HG03064 (cell line): Measurements from ENCODE around the gene LRMDA.
"Not testable (repeated sequence)": the region's sequence is repeated elsewhere in the genome, so short reads cannot be mapped to it uniquely, and the experiment has no call there.

Experiments
- ATAC-seq: cut with Tn5 transposase; IDR thresholded peaks from one replicate; pipeline ENCODE4 v1.9.1; 2021; ENCODE audit warnings: low read depth; ENCODE audit not compliant: unreplicated experiment

LRMDA gene

DNA sequence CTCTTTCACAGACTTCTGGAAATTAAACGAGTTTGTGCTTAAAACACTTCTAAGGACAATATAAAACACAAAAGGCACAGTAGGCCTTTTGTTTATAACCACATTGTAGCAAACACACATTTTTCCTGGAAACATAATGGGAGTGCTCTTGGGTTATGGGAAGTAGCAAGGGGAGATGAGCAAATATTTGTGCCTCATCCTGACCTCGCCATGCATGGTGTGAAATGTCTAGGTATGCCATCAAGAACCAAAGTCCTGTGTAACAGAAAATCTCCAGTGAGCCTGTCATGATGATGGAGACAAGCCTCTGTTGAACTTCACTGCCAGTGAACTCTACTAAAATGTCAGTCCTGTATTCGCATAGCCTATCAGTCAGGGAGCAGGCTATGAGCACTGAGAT, 1029.6 kb downstream of the LRMDA start:
- no peak for ATAC-seq

DNA sequence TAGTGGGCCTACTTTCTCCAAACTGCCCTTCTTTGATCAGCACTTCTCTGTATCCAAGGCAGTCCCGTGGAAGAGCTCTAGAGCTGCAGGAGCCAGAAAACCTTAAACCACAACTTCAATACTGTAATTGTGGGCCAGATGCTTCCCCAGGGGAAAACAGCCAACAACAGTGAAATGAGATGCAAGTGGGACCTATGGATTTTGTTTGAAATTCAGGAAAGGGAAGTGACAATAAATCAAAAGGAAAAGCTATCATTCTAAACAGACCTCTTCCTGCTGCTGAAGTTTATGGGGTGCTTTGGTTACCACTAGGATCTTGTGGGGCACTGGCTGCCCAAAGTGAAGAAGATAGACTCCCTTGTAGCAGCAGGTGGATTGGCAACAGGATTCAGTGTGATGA, 1031.7 kb downstream of the LRMDA start:
- no peak for ATAC-seq

DNA sequence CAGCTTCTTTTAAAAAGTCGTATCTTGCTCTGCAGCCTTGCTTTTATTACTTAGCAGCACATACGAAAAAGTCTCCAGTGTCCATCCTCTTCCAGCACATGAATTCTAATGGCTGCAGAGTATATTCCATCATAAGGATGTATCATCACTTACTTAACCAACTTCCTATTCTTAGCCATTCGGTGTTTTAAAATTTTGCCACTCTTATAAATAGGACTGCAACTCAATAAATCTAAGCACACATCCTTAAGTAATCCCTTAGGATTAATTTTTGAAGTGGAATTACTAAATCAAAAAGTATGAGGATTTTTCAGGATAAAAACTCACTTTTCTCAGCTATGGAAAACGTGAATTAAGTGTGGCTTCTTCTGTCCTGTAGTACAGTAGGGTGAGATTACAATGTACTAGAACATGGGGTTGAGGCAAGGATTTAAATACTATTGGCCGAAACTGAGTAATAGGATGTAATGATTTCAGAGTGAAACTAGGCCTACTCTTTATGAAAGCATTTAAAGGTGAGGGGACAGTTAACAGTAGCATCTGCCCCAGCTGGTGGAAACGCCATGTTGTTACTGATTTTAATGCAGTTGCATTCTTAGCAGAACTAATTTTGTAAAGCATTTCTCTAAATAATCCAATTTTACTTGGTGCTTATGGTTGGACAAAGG, 1035.5 kb downstream of the LRMDA start:
- no peak for ATAC-seq

DNA sequence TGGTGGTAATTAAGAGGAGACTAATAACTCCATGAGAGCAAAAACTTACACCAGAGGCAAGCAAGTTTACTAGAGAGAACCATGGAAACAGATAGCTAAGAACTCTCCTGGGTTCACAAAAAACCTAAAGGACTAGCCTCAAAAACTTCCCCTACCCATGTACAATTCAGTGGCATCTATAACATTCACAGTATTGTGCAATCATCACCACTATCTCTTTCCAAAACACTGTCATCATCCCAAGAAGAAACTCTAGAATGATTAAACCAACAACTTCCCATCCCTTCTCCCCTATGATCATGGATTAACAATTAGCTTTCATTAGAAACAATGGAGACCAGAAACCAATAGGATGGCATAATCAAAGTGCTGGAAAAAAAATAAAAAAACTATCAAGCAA, 1038.3 kb downstream of the LRMDA start:
- ATAC-seq = no peak

DNA sequence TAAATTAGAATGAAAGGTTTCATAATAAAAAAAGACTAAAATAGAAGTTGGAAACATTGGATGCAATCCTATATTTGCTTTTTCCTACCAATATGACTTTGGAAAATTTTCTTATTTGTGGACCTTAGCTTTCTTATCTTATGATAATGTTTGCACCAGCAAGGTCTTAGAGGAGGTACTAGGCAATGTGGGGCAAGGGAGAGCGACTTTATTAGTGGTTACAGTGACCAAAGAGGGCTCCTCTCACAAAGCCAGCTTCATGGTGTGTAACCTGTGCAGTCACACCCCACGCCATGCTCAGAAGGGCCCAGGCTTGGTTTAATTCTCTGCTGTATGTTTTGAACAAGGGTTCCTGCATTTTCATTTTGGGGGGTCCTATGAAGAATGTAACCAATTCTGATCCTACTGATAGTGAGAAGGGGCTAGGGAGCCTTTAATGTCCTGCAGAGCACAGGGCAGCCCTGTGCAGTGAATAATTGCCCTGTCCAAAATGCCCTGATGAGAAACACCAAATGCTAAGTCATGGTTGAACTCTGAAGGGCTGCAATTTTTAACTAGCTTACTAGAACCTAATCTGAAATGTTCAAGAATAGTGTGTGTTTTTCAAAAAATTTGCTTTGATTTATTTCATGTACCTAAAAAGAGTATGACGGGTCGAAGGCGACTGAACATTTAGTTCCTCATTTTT, 1047.8 kb downstream of the LRMDA start:
- no peak for ATAC-seq

DNA sequence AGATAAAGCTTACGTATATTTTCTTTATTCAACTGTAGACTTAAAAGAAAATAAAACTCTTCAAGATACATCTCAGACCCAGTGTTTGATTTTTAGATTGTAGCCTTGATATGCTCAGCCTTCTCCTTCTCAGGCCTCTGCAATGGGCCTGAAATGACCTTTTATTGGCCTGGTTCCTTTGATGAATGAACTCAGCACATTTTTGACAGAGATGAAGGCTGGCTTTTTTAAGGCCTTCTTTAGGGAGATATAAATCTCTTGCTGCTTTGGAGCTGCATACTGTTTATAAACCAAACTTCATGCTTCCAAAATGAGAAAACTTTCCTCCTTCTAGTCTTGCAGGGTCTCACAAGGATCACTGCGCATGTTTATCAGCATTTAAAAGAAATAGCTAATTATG, 1049.8 kb downstream of the LRMDA start:
- no peak for ATAC-seq

DNA sequence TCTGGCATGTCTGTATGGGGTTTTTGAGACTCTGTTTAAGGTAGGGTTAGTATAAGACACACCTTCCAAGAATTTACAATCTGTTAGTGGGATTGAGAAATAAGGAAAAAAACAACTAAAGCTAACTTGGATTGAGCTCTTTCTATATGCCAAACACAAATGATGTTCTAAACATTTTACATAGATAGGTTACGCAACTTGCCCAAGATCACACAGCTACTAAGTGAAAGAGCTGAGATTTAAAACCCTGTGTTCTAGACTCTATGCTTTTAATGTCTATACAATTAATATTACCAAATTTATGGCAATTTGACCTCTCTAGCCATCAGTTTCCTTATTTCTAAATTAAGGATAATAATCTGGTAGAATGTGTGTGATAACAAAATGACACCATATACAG, 1056.2 kb downstream of the LRMDA start:
- ATAC-seq = no peak

DNA sequence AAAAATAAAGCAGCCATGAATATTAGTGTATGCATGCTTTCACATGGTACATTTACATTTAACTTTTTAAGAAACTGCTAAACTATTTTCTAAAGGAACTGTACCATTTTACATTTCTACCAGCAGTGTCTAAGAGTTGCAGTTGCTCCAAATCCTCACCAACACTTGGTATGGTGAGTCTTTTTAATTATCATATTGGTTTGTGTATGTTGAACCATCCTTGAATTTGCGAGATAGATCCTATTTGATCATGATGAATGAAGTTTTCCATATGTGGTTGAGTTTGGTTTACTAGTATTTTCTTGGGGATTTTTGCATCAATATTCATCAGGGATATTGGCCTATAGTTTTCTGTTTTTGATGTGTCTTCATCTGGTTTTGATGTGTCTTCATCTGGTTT, 1057.2 kb downstream of the LRMDA start:
- no peak for ATAC-seq

DNA sequence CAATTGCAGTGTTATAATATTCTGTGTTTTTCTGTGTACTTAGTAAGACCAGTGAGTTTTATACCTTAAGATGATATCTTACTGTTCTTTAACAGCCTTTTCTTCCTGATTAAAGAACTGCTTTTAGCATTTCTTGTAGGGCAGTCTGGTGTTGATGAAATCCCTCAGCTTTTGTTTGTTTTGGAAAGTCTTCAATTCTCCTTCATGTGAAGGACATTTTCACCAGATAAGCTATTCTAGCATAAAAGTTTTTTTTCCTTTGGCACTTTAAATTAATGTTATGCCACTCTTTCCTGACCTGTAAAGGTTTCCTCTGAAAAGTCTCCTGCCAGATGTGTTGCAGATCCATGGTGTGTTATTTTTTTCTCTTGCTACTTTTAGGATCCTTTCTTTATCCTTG, 1059.8 kb downstream of the LRMDA start:
- ATAC-seq = no peak

DNA sequence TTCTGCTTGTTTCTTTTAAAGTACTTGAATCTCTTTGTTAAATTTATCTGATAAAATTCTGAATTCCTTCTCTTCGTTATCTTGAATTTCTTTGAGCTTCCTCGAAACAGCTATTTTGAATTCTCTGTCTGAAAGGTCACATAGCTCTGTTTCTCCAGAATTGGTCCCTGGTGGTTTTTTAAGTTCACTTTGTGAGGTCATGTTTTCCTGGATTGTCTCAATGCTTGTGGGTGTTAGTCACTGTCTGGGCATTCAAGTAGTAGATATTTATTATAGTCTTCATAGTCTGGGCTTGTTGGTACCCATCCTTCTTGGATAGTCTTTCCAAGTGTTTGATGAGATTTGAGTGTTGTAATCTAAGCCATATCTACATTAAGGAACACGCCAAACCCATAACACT, 1060.6 kb downstream of the LRMDA start:
- ATAC-seq = no peak

DNA sequence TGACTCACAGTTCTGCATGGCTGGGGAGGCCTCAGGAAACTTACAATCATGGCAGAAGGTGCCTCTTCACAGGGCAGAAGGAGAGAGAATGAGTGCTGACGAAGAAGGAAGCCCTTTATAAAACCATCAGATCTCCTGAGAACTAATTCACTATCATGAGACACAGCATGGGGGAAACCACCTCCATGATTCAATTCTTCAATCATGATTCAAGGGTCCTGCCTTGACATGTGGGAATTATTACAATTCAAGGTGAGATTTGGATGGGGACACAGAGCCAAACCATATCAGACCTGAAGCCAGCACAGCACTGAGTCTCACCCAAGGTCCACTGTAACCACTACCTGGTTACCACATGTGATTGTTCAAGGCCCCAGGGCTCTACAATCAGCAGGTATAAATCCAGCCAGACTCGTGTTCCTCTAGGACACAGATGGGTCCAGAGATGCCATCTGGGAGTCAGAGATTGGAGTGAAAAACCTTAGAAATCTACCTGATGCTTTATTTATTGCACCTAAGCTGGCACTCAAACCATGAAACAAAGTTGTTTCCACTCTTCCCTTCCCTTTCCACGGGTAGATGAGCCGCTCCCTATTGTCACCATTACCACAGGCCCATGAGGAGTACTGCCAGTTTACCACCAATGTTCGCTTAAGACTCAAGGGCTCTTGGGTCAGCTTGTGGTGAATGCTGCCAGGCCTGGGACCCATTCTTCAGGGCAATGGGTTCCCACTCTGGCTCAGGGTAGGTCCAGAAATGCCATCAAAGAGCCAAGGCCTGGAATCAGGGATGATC, 1061.5 kb downstream of the LRMDA start:
- no peak for ATAC-seq

DNA sequence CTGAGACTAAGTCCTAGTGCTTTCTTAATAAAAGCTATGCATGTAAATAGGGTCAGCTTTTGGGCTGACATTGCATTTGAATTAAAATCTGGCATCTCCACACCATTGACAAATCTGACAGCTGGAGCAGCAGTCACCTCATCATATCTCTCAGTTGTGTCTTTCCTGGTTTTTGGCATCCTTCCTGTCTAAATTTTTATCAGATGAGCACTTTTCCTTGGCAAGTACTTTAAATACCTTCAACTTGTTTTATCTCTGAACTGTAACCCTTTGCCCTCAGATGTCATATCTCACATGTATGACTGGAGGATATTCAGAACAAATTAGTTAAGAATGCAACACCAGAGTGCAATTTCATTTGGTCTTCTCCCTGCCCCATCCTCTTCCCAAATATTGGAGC, 1066.2 kb downstream of the LRMDA start:
- ATAC-seq = no peak

DNA sequence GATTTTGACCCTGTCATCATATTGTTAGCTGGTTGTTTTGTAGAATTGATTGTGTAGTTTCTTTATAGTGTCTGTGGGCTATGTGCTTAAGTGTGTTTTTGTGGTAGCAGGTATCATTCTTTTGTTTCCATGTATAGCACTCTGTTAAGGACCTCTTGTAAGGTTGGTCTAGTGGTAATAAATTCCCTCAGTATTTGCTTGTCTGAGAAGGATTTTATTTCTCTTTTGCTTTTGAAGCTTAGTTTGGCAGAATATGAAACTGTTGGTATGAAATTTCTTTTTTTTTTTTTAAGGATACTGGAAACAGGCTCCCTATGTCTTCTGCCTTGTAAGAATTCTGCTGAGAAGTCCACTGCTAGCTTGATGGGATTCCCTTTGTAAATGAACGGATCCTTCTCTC, 1073.4 kb downstream of the LRMDA start:
- no peak for ATAC-seq

DNA sequence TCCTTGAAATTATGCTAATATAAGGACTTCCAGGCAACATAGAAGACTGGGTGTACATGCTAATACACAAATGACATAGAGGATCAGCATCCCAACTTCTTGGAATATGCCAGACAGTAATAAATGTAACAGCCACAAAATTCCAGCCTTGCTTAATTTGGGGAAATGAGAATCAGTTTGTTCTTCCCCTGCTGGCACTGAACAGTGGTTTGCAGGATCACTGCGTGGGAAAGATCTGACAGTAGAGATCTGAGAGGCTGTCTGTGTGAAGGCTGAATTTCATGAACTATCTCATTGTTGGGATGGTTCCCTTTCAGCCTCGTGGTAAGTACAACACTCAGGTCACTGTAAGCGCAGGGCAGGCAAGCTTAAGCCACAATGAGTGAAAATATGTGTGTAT, 1078.0 kb downstream of the LRMDA start:
- no peak for ATAC-seq

DNA sequence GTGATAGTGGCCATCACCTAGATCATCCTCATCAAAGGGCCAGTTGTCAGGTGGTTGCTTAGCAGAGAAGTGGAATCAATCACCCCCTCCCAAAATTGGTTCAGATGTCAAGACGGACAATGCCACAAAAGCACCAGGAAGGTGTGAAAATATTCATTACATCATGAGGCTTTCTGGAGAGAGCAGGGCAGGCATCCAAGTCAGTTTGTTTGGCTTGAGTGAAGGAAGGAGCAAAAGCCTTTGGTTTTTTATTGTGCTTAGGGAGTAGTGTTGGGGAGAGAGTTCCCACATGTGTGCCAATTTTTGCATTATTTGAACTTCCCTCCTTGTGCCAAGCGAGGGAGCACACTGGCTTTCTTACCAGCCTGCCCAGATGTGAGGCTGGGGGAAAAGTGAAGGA, 1082.9 kb downstream of the LRMDA start:
- ATAC-seq = no peak

DNA sequence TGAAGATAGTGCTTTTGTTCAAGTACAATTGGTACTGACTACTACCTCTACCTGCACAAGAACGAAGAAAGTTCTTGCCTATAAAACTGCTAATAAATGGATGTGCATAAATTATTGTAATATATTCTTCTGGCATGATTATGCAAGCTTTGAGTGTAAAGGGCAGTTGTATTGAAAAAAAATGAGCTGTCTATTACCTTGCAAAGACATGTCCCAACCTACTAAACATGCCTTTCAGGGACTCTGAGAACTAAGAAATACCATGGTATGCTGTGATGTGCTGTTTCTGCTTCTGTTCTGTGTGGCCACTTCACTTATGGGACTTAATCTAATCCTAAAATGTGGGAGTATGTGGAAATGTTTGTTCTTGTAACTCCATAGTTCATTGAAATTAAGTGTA, 1083.4 kb downstream of the LRMDA start:
- no peak for ATAC-seq

DNA sequence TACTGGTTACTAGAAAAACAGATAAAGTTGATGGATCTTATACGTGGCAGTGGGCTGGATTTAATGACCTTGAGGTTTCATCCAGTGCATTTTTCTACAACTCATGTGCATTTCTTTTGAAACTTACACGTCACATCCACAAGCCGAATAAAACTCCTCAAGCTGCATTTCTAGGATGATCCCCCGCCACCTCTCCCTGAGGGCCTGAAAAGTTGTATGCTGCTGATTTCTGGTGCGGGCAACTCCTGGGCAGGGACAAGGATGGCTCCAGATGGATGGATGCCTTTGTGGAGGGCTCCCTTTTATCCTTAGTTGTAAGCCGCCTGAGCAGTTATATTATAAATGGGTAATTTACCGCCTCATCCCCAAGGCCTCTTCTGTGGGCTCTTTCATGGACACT, 1091.1 kb downstream of the LRMDA start:
- ATAC-seq = no peak

DNA sequence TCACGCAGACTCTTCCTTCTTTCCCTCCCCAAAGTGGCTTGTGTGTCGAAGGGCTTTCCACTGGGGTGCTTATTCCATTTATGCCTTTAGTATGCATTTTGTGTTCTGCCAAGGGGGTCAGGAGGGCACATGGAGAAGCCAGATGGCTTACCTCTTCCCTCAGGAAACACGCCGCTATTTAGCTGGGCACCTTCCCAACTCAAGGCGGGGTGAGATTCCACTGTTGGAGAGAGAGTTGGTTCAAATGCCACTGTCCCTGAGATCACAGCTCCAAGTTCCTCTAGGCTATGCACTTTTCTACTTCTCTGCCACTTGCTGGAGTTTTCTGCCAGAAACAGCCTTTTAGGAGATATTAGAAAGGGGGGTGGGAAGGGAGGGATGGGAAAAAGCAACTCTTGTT, 1091.8 kb downstream of the LRMDA start:
- ATAC-seq = no peak

DNA sequence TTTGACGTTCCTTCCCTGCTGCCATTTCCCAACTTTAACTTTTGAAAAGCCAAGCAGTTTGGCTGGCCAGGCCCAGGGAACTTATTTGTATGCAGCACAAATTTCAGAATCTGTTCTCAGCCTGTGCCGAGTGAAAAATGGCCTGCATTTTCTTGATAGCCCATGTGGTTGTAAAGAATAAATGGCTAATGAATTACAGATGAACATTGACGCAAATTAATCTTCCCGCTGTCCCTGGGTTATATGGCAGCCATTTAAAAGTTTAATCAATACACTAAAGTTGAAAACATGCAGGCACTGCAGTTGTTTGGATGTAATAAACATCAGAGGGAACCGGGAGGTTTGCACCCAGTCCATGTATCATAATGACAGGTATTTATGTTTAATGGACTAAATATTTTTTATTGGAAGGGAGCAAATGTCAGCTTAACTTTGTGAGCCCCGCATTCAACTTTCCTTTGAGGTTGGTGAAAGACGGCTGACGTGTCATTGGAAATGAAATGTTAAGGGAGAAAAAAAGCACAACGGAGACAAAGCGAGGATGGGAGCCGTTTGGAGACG, 1092.4 kb downstream of the LRMDA start:
- ATAC-seq = no peak

DNA sequence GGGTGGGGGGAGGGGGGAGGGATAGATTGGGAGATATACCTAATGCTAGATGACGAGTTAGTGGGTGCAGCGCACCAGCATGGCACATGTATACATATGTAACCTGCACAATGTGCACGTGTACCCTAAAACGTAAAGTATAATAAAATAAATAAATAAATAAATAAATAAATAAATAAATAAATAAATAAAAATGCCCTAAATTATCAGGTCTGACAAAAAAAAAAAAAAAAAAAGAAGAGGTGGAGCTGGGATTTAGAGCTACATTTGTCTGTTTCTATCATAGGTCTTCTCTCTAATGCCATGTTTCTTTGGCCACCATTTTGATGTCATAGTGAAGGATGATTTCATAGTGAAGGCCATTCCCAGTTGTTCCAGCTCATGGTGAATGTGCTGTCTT, 1095.4 kb downstream of the LRMDA start:
- not testable (repeated sequence) for ATAC-seq

DNA sequence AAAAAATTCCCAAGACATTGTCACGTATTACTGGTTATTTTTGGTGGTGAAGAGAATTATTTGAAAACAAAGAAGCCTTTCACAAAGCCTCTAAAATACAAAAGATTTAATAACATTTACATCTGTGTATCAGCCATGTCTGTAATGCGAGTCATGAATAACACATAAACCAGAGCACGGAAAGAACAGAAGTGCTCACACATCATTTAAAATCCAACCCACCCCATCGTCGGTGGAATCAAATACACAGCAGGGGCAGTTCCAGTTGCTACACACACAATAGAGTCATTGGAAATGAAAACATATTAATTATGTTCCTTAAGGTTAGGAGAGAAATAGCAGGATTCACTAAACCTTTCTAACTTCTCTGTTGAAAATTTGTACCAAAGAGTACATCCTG, 1108.9 kb downstream of the LRMDA start:
- no peak for ATAC-seq

DNA sequence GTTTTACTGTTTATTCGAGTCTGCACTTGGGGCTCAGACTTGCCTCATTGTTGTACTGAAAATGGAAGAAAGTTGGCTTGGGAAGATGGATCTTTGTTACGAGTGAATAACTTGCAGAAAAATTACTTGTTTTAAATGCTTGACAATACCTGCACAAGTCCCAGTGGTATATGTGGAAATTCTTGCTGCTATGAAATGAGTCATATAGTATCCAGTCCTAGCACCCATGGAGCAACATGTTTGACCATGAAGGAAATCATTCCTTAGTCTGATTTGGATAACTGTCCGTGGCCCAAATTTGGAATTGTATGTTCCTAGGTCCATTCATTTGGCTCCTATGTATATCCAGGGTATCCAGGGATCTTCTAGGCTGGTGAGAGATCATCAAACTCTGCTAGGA, 1109.4 kb downstream of the LRMDA start:
- no peak for ATAC-seq
